ENCODE results near the gene FCN1. TPM values are rescaled to one million over a fixed set of nuclear protein-coding genes. Genes with fewer than 3 reads are reported as not detected.

Gene FCN1
- total and polyA plus RNA-seq, 4 donors = 0.08 to 13.8 (median 0.87) TPM

GRCh38 chr9:134938346-134939079 lies 20.8 kb upstream of the FCN1 start:
- peaks cover 14% of the 10 kb centered on the region for H3K27me3 ChIP-seq (ENCODE audit: control insufficient read depth, insufficient read depth, low read length)
- no peaks in the 10 kb centered on the region for H3K9me3 ChIP-seq (ENCODE audit: control insufficient read depth, insufficient read depth, low read length)
- no peaks in the 10 kb centered on the region for H3K36me3 ChIP-seq (ENCODE audit: control insufficient read depth, insufficient read depth, low read length)
- H3K27ac ChIP-seq (ENCODE audit: low read depth, low read length) = no peak overlapping the region
- WGBS (ENCODE audit: insufficient coverage) = 68% methylated on average over 21 of the region's 21 CpGs
- no peak for DNase-seq (ENCODE audit: low read depth in 4 of 6, low spot score in 6 of 6)
- H3K4me1 ChIP-seq (ENCODE audit: control insufficient read depth, insufficient read depth, low read length) = peaks cover 24% of the 10 kb centered on the region
- no peak overlapping the region for H3K4me3 ChIP-seq (ENCODE audit: low read depth, low read length)

DNA sequence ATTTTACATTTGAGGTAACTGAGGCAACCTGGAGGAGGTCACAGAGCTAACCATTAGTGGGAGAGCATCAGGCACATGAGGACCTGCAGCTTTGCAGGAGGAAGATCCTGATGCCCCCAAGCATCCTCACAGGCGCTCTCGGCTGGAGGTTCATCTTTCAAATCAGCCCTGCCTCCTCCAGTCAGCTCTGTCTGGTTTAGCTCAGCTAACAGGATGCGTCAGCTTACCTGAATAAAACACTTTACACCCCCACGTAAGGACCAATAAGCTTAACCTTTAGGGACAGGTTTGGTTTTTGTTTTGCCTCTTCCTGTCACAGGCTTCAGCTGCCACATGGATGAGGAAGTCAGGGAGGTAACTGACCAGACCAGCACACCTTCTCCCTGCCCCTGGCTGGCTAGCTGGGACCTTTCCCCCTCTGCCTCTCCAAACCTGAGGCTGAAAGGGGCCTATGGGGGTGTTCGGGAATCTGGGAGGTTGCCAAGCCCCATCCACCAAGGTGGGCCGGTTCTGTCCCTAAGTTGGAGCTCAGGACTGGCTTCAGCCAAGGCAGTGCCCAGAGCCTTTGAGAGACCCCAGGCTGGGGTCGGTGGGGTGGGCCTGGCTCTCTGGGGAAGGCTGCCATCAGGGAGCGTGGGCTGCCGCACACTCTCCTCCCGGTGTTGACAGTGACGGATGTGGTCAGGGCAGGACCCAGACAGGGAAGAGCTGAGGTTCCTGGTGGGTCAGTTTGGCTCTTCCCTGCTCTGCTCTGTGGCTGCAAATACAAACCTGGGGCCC lies 20.0 kb upstream of the FCN1 start:
- Histone ChIP-seq H3K36me3 (ENCODE audit: control insufficient read depth, insufficient read depth, low read length) (no peaks in the 10 kb centered on the region), H3K4me3 (ENCODE audit: low read depth, low read length) (no peak overlapping the region), H3K27me3 (ENCODE audit: control insufficient read depth, insufficient read depth, low read length) (peaks cover 12% of the 10 kb centered on the region), H3K9me3 (ENCODE audit: control insufficient read depth, insufficient read depth, low read length) (no peaks in the 10 kb centered on the region), H3K4me1 (ENCODE audit: control insufficient read depth, insufficient read depth, low read length) (peaks cover 18% of the 10 kb centered on the region), H3K27ac (ENCODE audit: low read depth, low read length) (no peak overlapping the region)
- no peak for DNase-seq (ENCODE audit: low read depth in 4 of 6, low spot score in 6 of 6)
- WGBS (ENCODE audit: insufficient coverage) = 63% methylated on average over 10 of the region's 11 CpGs

GRCh38 chr9:134937164-134937555 lies 19.4 kb upstream of the FCN1 start:
- Histone ChIP-seq H3K27ac (ENCODE audit: low read depth, low read length) (no peak overlapping the region), H3K27me3 (ENCODE audit: control insufficient read depth, insufficient read depth, low read length) (peaks cover 11% of the 10 kb centered on the region), H3K36me3 (ENCODE audit: control insufficient read depth, insufficient read depth, low read length) (no peaks in the 10 kb centered on the region), H3K4me1 (ENCODE audit: control insufficient read depth, insufficient read depth, low read length) (peaks cover 13% of the 10 kb centered on the region), H3K4me3 (ENCODE audit: low read depth, low read length) (no peak overlapping the region), H3K9me3 (ENCODE audit: control insufficient read depth, insufficient read depth, low read length) (no peaks in the 10 kb centered on the region)
- WGBS (ENCODE audit: insufficient coverage) = 86% methylated on average over 9 of the region's 9 CpGs
- DNase-seq (ENCODE audit: low read depth in 4 of 6, low spot score in 6 of 6) = no peak

GRCh38 chr9:134936346-134937163 lies 18.8 kb upstream of the FCN1 start:
- Histone ChIP-seq H3K4me3 (ENCODE audit: low read depth, low read length) (no peak overlapping the region), H3K27me3 (ENCODE audit: control insufficient read depth, insufficient read depth, low read length) (peaks cover 8% of the 10 kb centered on the region), H3K4me1 (ENCODE audit: control insufficient read depth, insufficient read depth, low read length) (peaks cover 8% of the 10 kb centered on the region), H3K9me3 (ENCODE audit: control insufficient read depth, insufficient read depth, low read length) (no peaks in the 10 kb centered on the region), H3K36me3 (ENCODE audit: control insufficient read depth, insufficient read depth, low read length) (no peaks in the 10 kb centered on the region), H3K27ac (ENCODE audit: low read depth, low read length) (no peak overlapping the region)
- WGBS (ENCODE audit: insufficient coverage) = 86% methylated on average over 4 of the region's 13 CpGs
- peak in 1 of 6 donors; percentile 54 for DNase-seq (ENCODE audit: low read depth in 4 of 6, low spot score in 6 of 6)

- no peak overlapping the region for H3K4me3 ChIP-seq (ENCODE audit: low read depth, low read length)
- H3K9me3 ChIP-seq (ENCODE audit: control insufficient read depth, insufficient read depth, low read length) = no peaks in the 10 kb centered on the region
- peak in 2 of 6 donors; percentile 53 to 86 for DNase-seq (ENCODE audit: low read depth in 4 of 6, low spot score in 6 of 6)
- no peak overlapping the region for H3K27ac ChIP-seq (ENCODE audit: low read depth, low read length)
- WGBS (ENCODE audit: insufficient coverage) = 47% methylated on average over 13 of the region's 27 CpGs
- peaks cover 8% of the 10 kb centered on the region for H3K27me3 ChIP-seq (ENCODE audit: control insufficient read depth, insufficient read depth, low read length)
- H3K4me1 ChIP-seq (ENCODE audit: control insufficient read depth, insufficient read depth, low read length) = peaks cover 8% of the 10 kb centered on the region
- no peaks in the 10 kb centered on the region for H3K36me3 ChIP-seq (ENCODE audit: control insufficient read depth, insufficient read depth, low read length)
Observed at GRCh38 chr9:134935701-134936345, 18.1 kb upstream of the FCN1 start.

GRCh38 chr9:134935056-134935640 lies 17.4 kb upstream of the FCN1 start:
- Histone ChIP-seq H3K27me3 (ENCODE audit: control insufficient read depth, insufficient read depth, low read length) (peaks cover 8% of the 10 kb centered on the region), H3K27ac (ENCODE audit: low read depth, low read length) (no peak overlapping the region), H3K4me1 (ENCODE audit: control insufficient read depth, insufficient read depth, low read length) (peaks cover 8% of the 10 kb centered on the region), H3K36me3 (ENCODE audit: control insufficient read depth, insufficient read depth, low read length) (no peaks in the 10 kb centered on the region), H3K9me3 (ENCODE audit: control insufficient read depth, insufficient read depth, low read length) (no peaks in the 10 kb centered on the region), H3K4me3 (ENCODE audit: low read depth, low read length) (no peak overlapping the region)
- DNase-seq (ENCODE audit: low read depth in 4 of 6, low spot score in 6 of 6) = peak in 1 of 6 donors; percentile 66
- WGBS (ENCODE audit: insufficient coverage) = 29% methylated on average over 5 of the region's 17 CpGs

DNA sequence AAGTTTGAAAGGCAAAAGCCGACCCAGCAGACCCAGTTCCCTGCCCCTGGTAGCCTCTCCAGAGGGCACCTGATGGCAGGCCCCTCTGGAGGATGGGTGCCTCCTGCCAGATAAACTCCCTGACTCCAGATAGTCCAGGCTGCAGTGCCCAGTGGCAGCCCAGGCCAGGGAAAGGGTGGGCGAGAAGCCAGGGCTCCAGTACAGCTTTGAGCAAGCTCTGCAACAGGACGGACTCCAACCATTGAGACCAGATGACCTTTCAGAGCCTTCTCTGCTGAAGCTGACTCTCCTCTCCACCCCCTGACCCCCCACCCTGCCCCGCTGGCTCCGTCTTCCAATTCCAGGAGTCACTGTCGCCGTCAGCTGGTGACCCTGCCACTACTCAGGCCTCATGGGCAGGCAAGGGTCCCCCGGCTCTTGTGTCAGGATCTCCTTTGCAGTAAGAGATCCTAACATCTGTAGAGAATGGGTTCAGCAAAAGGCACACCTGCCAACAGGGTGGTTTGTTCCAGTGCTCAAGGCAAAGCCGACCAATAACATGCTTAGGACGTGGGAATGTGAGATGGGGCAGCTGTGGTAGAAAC lies 15.5 kb upstream of the FCN1 start:
- H3K36me3 ChIP-seq (ENCODE audit: control insufficient read depth, insufficient read depth, low read length) = no peaks in the 10 kb centered on the region
- 90% methylated on average over 9 of the region's 10 CpGs for WGBS (ENCODE audit: insufficient coverage)
- H3K27me3 ChIP-seq (ENCODE audit: control insufficient read depth, insufficient read depth, low read length) = peaks cover 8% of the 10 kb centered on the region
- peaks cover 8% of the 10 kb centered on the region for H3K4me1 ChIP-seq (ENCODE audit: control insufficient read depth, insufficient read depth, low read length)
- DNase-seq (ENCODE audit: low read depth in 4 of 6, low spot score in 6 of 6) = no peak
- no peaks in the 10 kb centered on the region for H3K9me3 ChIP-seq (ENCODE audit: control insufficient read depth, insufficient read depth, low read length)
- H3K27ac ChIP-seq (ENCODE audit: low read depth, low read length) = no peak overlapping the region
- no peak overlapping the region for H3K4me3 ChIP-seq (ENCODE audit: low read depth, low read length)

GRCh38 chr9:134932606-134933005 lies 14.9 kb upstream of the FCN1 start:
- Histone ChIP-seq H3K36me3 (ENCODE audit: control insufficient read depth, insufficient read depth, low read length) (no peaks in the 10 kb centered on the region), H3K9me3 (ENCODE audit: control insufficient read depth, insufficient read depth, low read length) (no peaks in the 10 kb centered on the region), H3K4me1 (ENCODE audit: control insufficient read depth, insufficient read depth, low read length) (peaks cover 8% of the 10 kb centered on the region), H3K27ac (ENCODE audit: low read depth, low read length) (no peak overlapping the region), H3K27me3 (ENCODE audit: control insufficient read depth, insufficient read depth, low read length) (peaks cover 8% of the 10 kb centered on the region), H3K4me3 (ENCODE audit: low read depth, low read length) (no peak overlapping the region)
- 100% methylated on average over 3 of the region's 5 CpGs for whole genome bisulfite sequencing (ENCODE audit: insufficient coverage)
- DNase-seq (ENCODE audit: low read depth in 4 of 6, low spot score in 6 of 6) = peak in 1 of 6 donors; percentile 22
